GM08714 (cell line): ENCODE results near the gene SPEN.
"Not testable (repeated sequence)": the region's sequence is repeated elsewhere in the genome, so short reads cannot be mapped to it uniquely, and the experiment has no call there.

Experiments used
- H3K4me3 ChIP-seq: fragments of 200-500 bp; sonication (Bioruptor generic); 2 replicates; pipeline ENCODE4 v1.5.1; 2014; ENCODE audit warnings: mild to moderate bottlenecking, low read length, inconsistent platforms
- ZNF274 ChIP-seq: IDR thresholded peaks from 2 replicates; pipeline ENCODE4 v1.6.1; 2012; ENCODE audit warnings: mild to moderate bottlenecking, low read depth, low read length

SPEN gene

DNA sequence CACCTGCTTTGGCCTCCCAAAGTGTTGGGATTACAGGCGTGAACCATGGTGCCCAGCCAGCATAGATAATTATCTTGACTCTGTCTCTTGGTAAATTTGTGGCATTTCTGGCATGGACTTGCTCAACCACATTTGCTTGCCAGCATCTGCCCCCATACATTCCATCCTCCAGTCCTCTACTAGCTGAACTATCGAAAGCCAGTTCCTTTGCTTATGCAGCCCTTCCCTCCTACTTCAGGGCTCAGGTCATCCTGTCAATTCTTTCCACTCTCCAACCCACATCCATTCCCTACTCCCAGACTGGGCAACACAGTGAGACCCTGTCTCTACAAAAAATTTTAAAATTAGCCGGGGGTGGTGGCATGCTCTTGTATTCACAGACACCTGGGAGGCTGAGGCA, 27.0 kb upstream of the SPEN start:
- H3K4me3 ChIP-seq = no peak overlapping the region
- TF ChIP-seq ZNF274 = no peak

DNA sequence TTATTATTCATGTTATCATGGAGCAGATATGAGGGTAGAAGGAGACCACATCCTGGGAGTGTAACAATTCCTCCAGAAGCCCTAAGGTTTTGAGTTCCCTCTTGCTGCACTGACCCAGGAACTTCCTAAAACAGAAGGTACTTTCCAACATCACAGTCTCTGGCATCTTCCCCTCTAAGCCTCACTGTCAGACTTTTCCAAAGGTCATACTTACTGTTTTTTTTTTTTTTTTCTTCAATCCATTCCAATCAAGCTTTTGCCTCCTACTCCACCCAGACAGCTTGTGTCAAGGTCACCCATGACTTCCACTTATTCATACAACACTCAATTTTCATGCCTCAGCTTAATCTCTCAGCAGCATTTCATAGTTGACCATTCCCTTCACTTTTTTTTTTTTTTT, 21.7 kb upstream of the SPEN start:
- H3K4me3 ChIP-seq = no peak overlapping the region
- no peak for TF ChIP-seq ZNF274

DNA sequence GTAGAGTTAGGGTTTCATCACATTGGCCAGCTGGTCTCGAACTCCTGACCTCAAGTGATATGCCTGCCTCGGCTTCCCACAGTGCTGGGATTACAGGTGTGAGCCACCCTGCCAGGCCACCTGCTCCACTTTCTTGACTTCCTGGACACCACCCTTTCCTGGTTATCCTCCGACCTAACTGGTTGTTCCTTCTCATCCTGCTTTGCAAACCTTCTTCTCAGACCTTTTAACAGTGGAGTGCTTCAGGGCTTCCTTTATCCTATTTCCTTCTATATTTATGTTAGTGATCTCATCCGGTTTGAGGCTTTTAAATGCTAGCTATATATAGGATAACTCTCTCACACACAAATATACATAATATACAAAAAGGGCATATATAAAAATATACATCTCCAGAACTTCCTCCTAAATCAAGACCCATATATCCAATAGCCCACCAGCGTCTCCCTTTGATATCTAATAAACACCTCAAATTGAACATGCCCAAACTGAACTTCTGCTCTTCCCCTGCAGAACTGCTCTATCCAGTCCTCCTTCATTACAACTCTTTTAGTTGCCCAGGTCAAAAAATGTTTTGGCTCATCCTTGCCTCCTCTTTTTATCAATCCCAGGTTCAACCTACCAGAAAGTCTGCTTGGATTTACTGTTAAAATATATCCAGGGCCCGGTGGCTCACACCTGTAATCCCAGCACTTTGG, 20.5 kb upstream of the SPEN start:
- H3K4me3 ChIP-seq = no peak overlapping the region
- no peak for TF ChIP-seq ZNF274

DNA sequence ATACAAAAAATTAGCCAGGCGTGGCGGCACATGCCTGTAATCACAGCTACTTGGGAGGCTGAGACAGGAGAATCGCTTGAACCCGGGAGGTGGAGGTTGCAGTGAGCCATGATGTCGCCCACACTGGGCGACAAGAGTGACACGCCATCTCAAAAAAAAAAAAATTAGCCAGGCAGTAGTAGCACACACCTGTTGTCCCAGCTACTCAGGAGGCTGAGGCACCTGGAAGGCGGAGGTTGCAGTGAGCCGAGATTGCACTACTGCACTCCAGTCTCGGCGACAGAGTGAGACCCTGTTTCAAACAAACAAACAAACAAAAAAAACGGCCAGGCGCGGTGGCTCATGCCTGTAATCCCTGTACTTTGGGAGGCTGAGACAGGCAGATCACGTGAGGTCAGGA, 19.9 kb upstream of the SPEN start:
- H3K4me3 ChIP-seq = not testable (repeated sequence)

DNA sequence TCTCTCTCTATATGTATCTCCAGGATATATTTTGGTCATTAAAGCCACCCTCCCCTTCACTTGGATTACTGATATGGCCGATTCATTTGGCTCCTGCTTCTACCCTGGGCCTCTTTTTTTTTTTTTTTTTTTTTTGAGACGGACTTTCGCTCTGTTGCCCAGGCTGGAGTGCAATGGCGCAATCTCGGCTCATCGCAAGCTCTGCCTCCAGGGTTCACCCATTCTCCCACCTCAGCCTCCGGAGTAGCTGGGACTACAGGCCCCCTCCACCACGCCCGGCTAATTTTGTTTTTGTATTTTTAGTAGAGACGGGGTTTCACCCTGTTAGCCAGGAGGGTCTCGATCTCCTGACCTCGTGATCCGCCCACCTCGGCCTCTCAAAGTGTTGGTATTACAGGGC, 18.6 kb upstream of the SPEN start:
- not testable (repeated sequence) for H3K4me3 ChIP-seq

DNA sequence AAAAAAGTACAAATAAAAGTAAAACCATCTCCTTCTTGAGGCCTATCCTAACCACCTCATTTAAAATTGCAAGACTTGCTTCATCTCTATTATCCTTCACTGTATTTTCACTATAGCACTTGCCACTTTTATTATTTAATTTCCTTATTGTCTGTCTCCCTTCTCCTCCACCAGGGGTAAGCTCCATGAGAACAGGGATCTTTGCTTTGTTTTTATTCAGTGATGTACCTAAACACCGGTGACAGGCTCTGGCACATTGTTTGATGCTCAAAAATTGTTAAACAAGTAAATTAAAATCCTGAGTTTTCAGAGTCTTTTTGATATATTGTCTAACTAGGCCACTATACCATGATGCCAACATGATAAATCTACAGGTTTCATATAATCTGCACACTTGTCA, 17.2 kb upstream of the SPEN start:
- no peak for TF ChIP-seq ZNF274
- H3K4me3 ChIP-seq = no peak overlapping the region

DNA sequence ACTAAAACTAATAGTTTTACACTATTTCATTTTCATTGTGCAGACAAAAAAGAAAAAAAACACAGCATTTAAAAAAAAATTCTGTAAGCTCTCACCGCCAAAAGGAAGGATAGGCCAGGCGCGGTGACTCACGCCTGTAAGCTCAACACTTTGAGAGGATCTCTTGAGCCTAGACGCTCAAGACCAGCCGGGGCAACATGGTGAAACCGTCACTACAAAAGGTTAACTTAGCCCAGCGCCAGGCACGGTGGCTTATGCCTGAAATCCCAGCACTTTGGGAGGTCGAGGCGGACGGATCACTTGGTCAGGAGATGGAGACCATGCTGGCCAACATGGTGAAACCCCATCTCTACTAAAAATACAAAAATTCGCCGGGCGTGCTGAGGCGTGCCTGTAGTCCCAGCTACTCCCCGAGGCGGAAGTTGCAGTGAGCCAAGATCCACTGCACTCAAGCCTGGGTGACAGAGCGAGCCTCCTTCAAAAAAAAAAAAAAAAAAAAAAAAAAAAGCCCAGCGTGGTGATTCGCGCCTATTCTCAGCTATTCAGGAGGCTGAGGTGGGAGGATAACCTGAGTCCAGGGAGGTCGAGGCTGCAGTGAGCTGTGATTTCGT, 14.3 kb upstream of the SPEN start:
- peak overlapping the region; percentile 84 for H3K4me3 ChIP-seq
- TF ChIP-seq ZNF274 = no peak

DNA sequence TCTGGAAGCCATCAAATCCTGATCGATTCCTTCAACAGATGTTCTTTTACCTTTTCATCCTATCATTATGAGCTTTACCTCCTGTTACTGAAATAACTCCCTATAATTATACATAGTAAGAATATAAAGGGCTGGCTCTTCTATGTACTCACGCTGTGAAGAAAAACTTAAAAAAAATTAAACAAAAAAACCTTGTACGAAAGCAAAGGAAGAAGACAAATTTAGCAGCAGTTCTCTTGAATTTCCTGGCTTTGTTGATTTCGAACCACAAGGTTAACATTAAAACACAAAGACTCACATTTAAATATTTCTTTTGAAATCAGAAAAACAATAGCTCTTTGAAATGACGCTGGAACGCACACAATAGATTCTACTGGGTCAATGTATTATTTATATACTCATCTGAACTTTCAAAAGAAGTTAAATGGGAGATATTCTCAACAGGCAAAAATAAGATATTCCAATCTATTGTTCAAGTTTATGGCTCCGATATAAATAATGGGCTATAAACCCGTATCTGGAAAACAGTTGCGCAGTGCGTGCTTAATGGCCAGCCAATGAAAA, 13.6 kb upstream of the SPEN start:
- peak overlapping the region; percentile 84 for H3K4me3 ChIP-seq
- TF ChIP-seq ZNF274 = no peak

DNA sequence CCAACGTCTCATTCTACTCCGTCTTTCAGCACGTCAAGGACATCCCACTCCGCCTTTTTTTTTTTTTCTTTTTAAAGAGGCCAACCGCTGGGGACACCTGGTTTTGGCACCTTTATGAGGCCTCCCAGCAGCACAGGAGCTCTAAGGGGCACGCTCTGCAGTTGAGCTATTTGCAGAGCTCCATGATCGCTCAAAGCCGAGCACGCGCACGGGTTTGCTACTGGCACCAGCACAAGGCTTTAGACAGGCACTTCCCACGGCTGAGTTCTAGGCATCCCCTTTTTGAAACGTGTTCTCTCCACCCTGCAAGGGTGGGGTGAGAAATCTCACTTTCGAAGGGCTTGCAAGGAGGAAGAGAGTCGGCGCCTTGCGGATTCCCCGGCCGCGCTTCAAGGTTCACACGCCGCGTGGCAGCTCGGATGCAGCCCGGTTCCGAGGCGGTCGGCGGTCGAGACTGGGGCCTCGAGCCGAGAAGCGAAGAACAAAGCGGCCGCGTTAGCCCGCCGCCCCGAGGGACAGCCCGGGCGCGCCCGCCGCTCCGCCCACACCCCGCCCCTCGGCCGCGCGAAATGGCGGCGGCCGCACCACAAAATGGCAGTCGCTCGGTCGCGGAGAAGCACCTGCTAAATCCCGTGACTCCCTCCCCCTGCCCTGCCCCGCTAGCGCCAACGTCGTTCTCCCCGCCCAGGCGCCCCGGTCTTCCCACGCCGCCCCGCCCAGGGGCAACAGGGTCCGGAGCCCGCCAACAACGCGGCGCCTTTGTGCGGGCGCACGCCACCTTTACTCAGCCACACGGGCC, 12.9 kb upstream of the SPEN start:
- TF ChIP-seq ZNF274 = no peak

DNA sequence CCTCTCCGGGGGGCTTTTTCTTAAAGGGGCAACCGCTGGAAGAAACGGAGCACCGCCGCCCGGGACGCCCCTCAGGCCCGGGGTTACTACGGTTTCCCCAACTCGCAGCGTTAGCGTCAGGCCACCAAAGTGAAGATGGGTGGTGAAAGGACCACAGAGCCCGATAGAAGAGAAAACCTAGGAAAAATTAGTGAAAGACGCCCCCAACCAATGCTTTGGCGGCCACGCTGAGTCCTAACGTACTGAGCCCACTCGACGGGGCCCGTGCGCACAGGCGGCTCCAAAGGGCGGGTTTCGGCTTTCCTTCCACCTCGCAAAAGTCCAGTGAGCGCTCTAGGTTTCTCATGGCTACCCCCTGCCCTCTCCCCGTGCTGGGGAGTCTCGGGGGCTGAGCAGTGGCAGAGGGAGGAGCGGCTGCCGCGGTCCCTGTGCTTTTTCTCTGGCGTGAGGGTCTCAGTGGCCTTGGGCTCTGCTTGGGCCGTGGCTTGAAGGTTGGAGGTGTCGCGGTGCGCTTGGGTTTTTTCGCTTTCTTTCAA, 12.2 kb upstream of the SPEN start:
- H3K4me3 ChIP-seq = peak overlapping the region; percentile 84
- TF ChIP-seq ZNF274 = no peak

More for the DNA sequence above, 12.9 kb upstream of the SPEN start:
- peak overlapping the region; percentile 84 for H3K4me3 ChIP-seq

DNA sequence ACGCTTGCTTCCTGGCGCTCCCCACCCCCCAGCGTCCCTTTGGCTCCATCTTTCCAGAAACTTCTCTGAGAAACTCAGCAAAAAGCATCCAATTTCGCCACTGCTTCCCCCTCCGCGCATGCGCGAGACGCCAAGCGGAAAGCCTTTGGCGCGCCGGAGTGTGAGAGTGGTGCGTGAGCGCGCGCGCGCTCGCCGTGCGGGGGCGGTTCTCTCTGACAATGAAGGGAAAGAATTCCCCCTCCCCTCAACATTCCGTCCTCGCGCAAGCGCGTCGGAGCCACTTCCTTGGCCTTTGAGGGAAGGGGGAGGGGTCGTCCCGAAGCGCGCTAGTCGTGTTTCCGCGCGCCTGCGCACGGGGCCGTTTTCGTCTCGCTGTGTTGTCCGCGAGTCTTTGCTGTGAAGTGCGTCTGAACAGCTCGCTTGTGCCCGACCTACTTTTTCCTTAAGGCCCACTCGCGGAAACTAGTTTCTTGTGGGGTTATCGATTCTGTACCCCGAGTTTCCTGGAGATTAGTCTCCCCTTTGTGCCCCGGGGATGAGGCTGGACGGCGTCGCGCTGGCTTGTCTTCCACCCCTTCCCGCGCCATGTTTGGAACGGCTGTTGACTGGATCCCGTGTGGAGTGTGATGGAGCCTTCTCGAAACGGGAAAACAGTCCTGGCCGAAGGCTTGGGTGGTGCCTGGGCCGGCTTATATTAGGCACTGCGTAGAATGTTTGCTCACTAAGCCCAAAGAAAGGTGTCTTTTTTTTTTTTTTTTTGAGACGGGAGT, 11.6 kb upstream of the SPEN start:
- peak overlapping the region; percentile 84 for H3K4me3 ChIP-seq
- TF ChIP-seq ZNF274 = no peak

DNA sequence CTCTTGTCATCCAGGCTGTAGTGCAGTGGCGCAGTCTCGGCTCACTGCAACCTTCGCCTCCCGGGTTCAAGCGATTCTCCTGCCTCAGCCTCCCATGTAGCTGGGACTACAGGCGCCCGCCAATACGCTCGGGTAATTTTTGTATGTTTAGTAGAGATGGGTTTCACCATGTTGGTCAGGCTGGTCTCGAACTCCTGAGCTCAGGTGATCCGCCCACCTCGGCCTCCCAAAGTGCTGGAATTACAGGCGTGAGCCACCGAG, 11.1 kb upstream of the SPEN start:
- H3K4me3 ChIP-seq = peak overlapping the region; percentile 42; the same call in 1 of the 2 replicates

DNA sequence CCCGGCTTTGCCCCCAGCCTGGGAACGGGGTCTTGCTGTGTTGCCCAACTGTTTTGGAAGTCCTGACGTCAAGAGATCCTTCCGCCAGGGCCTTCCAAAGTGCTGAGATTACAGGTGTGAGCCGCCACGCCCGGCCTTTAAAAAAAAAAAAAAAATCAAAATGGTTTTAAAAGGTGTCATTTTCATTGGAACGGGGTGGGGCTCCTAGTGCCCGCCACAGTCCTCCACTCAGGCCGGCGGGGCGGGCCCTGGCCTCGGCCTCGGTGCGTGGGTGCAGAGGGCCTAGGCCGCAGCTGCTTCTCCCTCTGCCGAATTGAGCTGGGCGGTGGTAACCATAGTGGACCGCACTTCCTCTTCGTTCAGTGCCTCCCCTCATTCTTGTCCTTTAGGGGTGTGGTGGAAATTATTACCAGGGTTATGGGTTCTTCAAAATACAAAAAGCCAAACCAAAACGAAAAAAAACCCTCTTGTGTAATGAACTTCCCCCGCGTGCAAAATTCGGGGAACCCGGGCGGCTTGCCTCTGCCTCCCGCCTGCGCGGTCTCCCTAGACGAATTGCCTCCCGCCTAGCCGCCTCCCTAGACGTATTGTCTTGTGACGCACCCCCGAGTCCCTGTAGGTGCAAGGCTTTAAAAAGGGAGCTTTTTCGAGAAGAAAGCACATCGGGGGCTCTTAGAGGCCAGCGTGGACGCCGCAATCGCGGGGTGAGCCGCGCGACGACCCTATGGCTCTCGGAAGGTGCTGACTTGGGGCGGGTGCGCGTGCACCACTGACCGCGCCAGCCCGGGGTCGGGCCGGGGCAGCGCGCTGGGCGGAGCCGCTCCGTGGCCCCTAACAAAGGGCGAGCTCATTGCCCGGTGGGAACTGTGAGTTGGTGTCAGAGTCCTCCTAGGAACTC, 10.5 kb upstream of the SPEN start:
- no peak overlapping the region; the same call in 1 of the 2 replicates for H3K4me3 ChIP-seq
- no peak for TF ChIP-seq ZNF274

DNA sequence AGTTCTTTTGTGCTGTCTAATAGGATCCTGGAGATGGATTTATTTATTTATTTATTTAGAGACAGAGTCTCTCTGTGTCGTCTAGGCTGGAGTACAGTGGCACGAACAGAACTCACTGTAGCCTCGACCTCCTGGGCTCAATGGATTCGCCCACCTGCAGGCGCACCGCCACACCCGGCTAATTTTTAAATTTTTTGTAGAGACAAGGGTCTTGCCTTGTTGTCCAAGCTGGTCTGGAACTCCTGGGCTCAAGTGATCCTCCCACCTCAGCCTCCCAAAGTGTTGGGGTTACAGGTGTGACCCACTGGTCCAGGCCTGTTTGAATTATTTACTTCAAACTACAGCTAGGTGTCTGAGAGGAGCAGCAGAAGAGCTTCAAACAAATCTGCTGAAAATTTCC, 9.6 kb upstream of the SPEN start:
- H3K4me3 ChIP-seq = no peak overlapping the region
- TF ChIP-seq ZNF274 = no peak
